ENCODE data around the gene MYOM3. TPM values are rescaled to one million over a fixed set of nuclear protein-coding genes. Genes with fewer than 3 reads are reported as not detected.

The MYOM3 gene
- total and polyA plus RNA-seq, 2 of the 13 experiments (the other 11 are each of a cell fraction or from before 2014, with no cell fraction given) = 5.8 to 15.3 TPM

GRCh38 chr1:24043345-24044032 lies 68.4 kb downstream of the MYOM3 start:
- H2AFZ ChIP-seq (ENCODE audit: low read length) = no peak overlapping the region
- DNase-seq (ENCODE audit: low spot score) (no peak), ATAC-seq (no peak), FAIRE-seq (no peak)
- H3K27me3 ChIP-seq (ENCODE audit: control insufficient read depth in 1 of 2, insufficient read depth in 2 of 2, low read length in 2 of 2) = no peaks in the 10 kb centered on the region; a peak in 1 of 5 replicates
- H3K9ac ChIP-seq (ENCODE audit: insufficient read depth, low read depth, low read length) = no peak overlapping the region
- in situ Hi-C loops (cut with HindIII; ENCODE audit: extremely low pct_ligation_motif_present, low pct_unique_long_range_greater_than_20kb) = no loop called here
- H3K9me3 ChIP-seq (ENCODE audit: low read length) = no peaks in the 10 kb centered on the region
- H3K4me1 ChIP-seq (ENCODE audit: insufficient read depth, low read length) = peaks cover 27% of the 10 kb centered on the region
- H3K27ac ChIP-seq (ENCODE audit: extremely low read length, insufficient read depth, low read length) = no peak overlapping the region
- POLR2A ChIA-PET = no interaction called here
- no peak overlapping the region for H3K4me3 ChIP-seq (replicated peaks in 1 of 3; ENCODE audit: insufficient read depth in 1 of 3, low read depth in 2 of 3, low read length in 3 of 3)
- intact Hi-C loops (cut with micrococcal nuclease; ENCODE audit: unreplicated experiment) = no loop called here
- H3K4me2 ChIP-seq (ENCODE audit: low read depth, low read length) = no peak overlapping the region
- CTCF ChIA-PET (ENCODE audit: low intra/inter-chr PET ratio, low total read pairs) = no interaction called here
- BruUV-seq (replicated peaks) = no TSS peak
- no peaks in the 10 kb centered on the region for H3K79me2 ChIP-seq (ENCODE audit: insufficient read depth, low read length)
- no peaks in the 10 kb centered on the region for H4K20me1 ChIP-seq (ENCODE audit: insufficient read depth, low read length)
- no peaks in the 10 kb centered on the region; a peak in 1 of 5 replicates for H3K36me3 ChIP-seq (replicated peaks in 1 of 2; ENCODE audit: control insufficient read depth in 1 of 2, insufficient read depth in 2 of 2, low read length in 2 of 2)
- TF ChIP-seq RBAK (CRISPR knock-in tag; IDR thresholded peaks at IDR 0.05) = no peak
- WGBS (ENCODE audit: low lambda C conversion rate) = 55% methylated on average over 1 of the region's 1 CpG

GRCh38 chr1:24042315-24042714 lies 69.6 kb downstream of the MYOM3 start:
- 53% methylated on average over 4 of the region's 4 CpGs for WGBS (ENCODE audit: low lambda C conversion rate)
- ChIA-PET POLR2A (no interaction called here), CTCF (ENCODE audit: low intra/inter-chr PET ratio, low total read pairs) (no interaction called here)
- intact Hi-C loops (cut with micrococcal nuclease; ENCODE audit: unreplicated experiment) (no loop called here), in situ Hi-C loops (cut with HindIII; ENCODE audit: extremely low pct_ligation_motif_present, low pct_unique_long_range_greater_than_20kb) (no loop called here)
- Histone ChIP-seq H3K36me3 (replicated peaks in 1 of 2; ENCODE audit: control insufficient read depth in 1 of 2, insufficient read depth in 2 of 2, low read length in 2 of 2) (no peaks in the 10 kb centered on the region; a peak in 1 of 5 replicates), H3K4me3 (replicated peaks in 1 of 3; ENCODE audit: insufficient read depth in 1 of 3, low read depth in 2 of 3, low read length in 3 of 3) (no peak overlapping the region), H2AFZ (ENCODE audit: low read length) (no peak overlapping the region), H3K79me2 (ENCODE audit: insufficient read depth, low read length) (no peaks in the 10 kb centered on the region), H3K27ac (ENCODE audit: extremely low read length, insufficient read depth, low read length) (no peak overlapping the region), H3K9me3 (ENCODE audit: low read length) (no peaks in the 10 kb centered on the region), H3K4me1 (ENCODE audit: insufficient read depth, low read length) (peaks cover 17% of the 10 kb centered on the region), H3K27me3 (ENCODE audit: control insufficient read depth in 1 of 2, insufficient read depth in 2 of 2, low read length in 2 of 2) (no peaks in the 10 kb centered on the region; a peak in 1 of 5 replicates), H3K4me2 (ENCODE audit: low read depth, low read length) (no peak overlapping the region), H3K9ac (ENCODE audit: insufficient read depth, low read depth, low read length) (no peak overlapping the region), H4K20me1 (ENCODE audit: insufficient read depth, low read length) (no peaks in the 10 kb centered on the region)
- no peak for ATAC-seq
- no peak for FAIRE-seq
- no TSS peak for BruUV-seq (replicated peaks)
- TF ChIP-seq HMGA1 (CRISPR knock-in tag; conservative IDR thresholded peaks at IDR 0.05) (no peak), BRF2 (CRISPR knock-in tag; IDR thresholded peaks at IDR 0.05) (no peak), SRSF4 (IDR thresholded peaks at IDR 0.05; ENCODE audit: low read depth, low read length, poor library complexity, severe bottlenecking) (no peak)
- no peak for DNase-seq (ENCODE audit: low spot score)

Measured in HepG2 (cell line).